Activated CD8-positive, alpha-beta memory T cell treated with anti-CD3 and anti-CD28 coated beads for 48 hours (primary cell): ENCODE results near the gene P2RY12.

Source experiments
- DNase-seq, 3 experiments: peaks; one replicate each; pipeline ENCODE4 v3.0.0-alpha.2; 2020; ENCODE audit warnings: low read depth in 2 of 3, low spot score in 2 of 3

The P2RY12 gene

DNA sequence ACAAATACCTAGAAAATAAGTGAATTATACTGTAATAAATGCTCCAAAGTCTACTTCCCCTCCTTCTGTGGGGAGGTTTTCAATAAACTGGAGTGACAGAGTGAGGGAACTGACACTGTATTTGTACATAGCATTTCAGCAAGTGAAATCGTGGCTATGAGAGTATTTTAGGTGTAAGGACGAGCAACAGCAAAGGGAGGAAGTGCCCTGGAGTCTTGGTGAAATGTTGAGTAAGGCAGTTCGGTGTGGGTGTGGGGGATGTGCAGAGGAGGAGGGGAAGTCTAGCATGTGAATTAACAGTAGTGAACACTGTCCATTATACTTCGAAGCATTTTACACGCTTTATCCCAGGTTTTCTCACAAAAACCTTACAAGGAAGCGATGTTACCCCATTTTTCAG, 37.1 kb downstream of the P2RY12 start:
- no peak for DNase-seq

DNA sequence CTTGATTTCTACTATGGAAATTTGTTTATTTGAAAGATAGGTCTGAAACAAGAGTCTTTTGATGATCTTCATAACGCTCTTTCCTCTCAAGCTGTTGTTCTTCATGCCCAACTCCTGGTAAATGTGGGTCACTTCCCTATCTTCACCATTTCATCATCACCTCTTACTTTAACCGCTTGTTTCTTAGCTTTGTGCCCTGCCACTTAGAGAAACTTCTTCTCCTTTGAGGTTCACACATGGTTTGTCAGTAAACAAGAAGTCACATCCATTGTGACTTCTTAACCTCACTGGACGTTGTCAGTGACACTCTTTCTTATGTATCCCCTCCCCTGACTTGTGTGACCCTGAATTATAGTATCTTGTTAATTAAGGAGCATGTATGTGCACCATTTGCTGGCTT, 38.3 kb downstream of the P2RY12 start:
- DNase-seq = no peak

GRCh38 chr3:151345859-151346258, 38.7 kb downstream of the P2RY12 start:
- no peak for DNase-seq

- no peak for DNase-seq
Observed at GRCh38 chr3:151331696-151332095, 52.9 kb downstream of the P2RY12 start.

- DNase-seq = no peak
Observed at GRCh38 chr3:151330899-151331298, 53.7 kb downstream of the P2RY12 start.

- DNase-seq = no peak
Observed at GRCh38 chr3:151330379-151330778, 54.2 kb downstream of the P2RY12 start.

GRCh38 chr3:151329363-151329762, 55.2 kb downstream of the P2RY12 start, which contains the start of gene P2RY13:
TSS of gene P2RY13 (minus strand) at chr3:151329549. CDS start at chr3:151329528, 21 bp downstream.
- no peak for DNase-seq

DNA sequence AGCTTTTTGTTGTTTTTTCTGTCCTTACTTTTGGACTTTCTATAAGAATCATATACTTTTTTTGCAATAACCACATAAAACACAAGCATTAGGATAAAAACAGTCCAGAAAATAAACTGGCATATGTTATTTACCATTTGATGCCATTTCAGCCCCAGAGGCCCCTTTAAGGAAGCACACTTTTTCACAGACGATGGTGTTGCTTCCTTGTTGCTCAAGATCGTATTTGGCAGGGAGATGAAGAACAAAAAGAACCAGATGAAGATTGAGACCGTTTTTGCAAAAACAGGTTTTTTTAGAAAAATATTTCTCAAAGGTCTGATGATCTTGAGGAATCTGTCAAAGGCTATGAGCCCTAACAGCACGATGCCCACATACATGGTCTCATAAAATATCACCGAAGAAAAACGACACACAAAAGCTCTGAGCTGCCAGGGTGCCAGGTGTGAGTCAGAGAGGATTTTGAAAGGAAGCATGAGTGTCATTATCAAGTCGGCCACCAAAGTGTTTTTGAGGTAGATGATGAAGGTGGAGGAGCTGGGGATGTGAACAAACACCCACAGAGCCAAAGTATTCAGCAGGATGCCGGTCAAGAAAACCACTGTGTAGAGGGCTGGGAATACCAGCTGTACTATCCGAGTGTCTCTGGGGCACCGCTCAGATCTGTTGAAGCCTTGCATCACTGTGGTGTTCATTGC, 56.1 kb downstream of the P2RY12 start:
- DNase-seq = no peak

GRCh38 chr3:151327571-151328198, 56.9 kb downstream of the P2RY12 start:
- DNase-seq = no peak

GRCh38 chr3:151322511-151322910, 62.0 kb downstream of the P2RY12 start:
- no peak for DNase-seq

- DNase-seq = no peak
Observed at GRCh38 chr3:151321526-151321925, 63.0 kb downstream of the P2RY12 start.

DNA sequence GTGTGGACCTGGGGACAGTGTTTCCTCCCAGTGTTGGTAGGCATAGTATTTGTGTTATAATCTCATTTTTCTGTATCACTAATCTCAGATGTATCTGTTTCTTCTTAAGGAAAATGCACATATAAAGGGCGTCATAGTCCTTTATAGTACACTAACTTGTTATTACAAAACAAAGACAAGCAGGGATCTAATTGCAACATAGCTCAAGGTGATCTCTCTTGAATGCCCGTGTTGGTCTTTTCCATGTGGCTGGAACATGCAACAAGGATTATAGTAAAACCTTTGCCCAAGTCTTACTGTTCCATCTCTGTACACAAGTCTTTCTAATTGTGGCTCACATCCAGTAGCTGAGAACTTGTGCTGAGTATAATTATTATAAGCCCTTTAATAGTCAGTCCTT, 64.4 kb downstream of the P2RY12 start:
- DNase-seq = no peak

GRCh38 chr3:151319628-151320027, 64.9 kb downstream of the P2RY12 start:
- DNase-seq = no peak

GRCh38 chr3:151318991-151319390, 65.6 kb downstream of the P2RY12 start:
- no peak for DNase-seq

GRCh38 chr3:151318313-151318712, 66.2 kb downstream of the P2RY12 start:
- DNase-seq = no peak

DNA sequence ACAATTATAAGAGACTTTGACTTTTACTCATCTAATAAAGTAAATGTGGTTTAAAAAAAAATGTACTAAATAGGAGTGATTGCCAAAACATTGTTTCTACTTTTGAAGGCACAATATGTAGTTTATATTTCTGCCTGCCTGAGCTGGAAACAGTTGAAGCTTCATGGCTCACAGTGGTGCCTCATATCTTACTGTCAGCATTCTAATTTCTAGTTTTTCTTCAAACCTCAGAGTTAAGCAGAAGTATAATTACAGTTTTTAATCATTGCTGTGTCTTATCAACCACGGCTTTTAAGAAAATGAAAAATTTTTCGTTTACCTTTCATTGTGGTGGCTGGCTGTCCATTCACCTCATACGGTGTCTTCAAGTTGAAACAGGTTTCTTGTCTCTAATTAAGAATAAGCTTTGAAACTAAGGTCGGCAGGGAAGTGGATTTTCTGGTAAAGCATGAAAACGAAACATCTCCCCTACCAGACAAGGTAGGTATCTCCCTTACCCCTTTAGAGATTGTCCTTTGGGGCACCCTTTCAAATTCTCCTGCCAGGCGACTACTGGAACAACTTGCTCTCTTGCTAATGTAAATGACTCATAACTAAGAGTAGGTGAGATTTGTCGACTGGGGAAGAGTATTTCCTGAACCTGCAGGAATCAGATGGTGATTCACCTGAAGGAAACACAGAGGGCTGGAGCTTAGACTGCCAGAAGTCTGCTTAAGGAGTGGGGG, 68.1 kb downstream of the P2RY12 start, which contains the start of gene GPR87:
Gene GPR87 (minus strand): TSS at position 554 of the 725 bp plus-strand sequence. CDS start 16,720 bp downstream, outside the sequence.
- no peak for DNase-seq

- DNase-seq = no peak
Observed at GRCh38 chr3:151315846-151316245, 68.7 kb downstream of the P2RY12 start.

GRCh38 chr3:151315136-151315535, 69.4 kb downstream of the P2RY12 start:
- DNase-seq = no peak

- DNase-seq = no peak
Observed at GRCh38 chr3:151314593-151314992, 70.0 kb downstream of the P2RY12 start.

- no peak for DNase-seq
Observed at GRCh38 chr3:151314137-151314536, 70.4 kb downstream of the P2RY12 start.

GRCh38 chr3:151312972-151313371, 71.6 kb downstream of the P2RY12 start:
- no peak for DNase-seq

DNA sequence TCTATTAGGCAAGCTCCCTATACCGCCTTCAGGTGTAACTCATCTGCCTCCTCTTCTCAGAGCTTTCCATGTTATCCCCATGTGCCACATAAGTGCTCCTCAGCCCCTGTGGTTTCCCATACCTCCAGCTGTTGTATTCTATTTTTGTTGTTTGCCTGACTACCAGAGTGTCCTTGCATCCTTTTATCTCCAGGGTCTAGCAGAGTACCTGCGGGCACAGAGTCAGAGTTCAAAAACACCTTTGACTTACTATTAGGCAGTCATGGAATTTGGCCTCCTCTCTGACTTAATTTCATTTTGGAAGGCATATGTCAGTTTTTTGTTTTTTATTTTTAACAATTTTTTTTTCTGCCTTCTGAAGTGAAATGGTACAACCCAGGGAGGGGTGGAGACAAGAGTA, 75.0 kb downstream of the P2RY12 start:
- DNase-seq = no peak
